ENCODE measurements around the gene LY6G6F. TPM values are rescaled to one million over a fixed set of nuclear protein-coding genes. Genes with fewer than 3 reads are reported as not detected.

LY6G6F gene
- polyA plus RNA-seq, 3 donors = 0.51 TPM; not detected in 2

DNA sequence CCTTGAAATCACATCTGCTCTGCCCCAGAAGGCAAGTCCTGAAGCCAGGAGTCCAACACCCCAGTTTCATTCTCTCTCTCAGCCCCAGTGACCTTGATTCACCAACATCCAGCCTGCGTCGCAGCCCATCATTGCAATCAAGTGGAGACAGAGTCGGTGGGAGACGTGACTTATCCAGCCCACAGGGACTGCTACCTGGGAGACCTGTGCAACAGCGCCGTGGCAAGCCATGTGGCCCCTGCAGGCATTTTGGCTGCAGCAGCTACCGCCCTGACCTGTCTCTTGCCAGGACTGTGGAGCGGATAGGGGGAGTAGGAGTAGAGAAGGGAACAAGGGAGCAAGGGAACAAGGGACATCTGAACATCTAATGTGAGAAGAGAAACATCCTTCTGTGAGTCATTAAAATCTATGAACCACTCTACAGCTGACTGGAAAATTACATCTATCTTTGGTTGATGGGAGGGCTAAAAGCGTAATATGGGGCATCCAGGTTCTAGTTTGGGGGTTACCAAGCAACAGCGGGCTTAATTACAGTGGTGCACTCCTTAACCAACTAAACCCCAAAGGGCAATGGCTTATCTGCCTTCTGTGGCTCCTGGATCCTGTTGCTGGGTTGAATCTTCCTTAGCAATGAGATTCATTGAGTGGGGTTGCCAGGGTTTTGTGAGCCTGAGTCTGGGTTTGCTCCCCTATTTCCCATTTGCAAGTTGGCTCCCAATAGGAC, 11.0 kb downstream of the LY6G6F start:
- Histone ChIP-seq H2AFZ (ENCODE audit: insufficient read depth, low read depth, low read length, poor library complexity, severe bottlenecking) (no peak overlapping the region), H3K9me3 (replicated peaks in 1 of 2; ENCODE audit: control insufficient read depth in 1 of 2, insufficient read depth in 1 of 2, low read length in 2 of 2) (no peaks in the 10 kb centered on the region), H3K9ac (ENCODE audit: insufficient read depth, low read length, poor library complexity, severe bottlenecking) (no peak overlapping the region), H3K4me3 (replicated peaks in 1 of 3; ENCODE audit: low read depth in 2 of 3, low read length in 3 of 3) (no peak overlapping the region), H3K4me2 (replicated peaks; ENCODE audit: extremely low read depth, low read length, poor library complexity, severe bottlenecking) (no peak overlapping the region), H3K27ac (ENCODE audit: low read depth in 1 of 2, low read length in 2 of 2) (no peak overlapping the region), H4K20me1 (ENCODE audit: insufficient read depth, low read length) (no peaks in the 10 kb centered on the region), H3K79me2 (ENCODE audit: insufficient read depth, low read length) (no peaks in the 10 kb centered on the region), H3K4me1 (ENCODE audit: control insufficient read depth in 1 of 2, insufficient read depth in 2 of 2, low read length in 2 of 2) (no peaks in the 10 kb centered on the region), H3K27me3 (ENCODE audit: control insufficient read depth in 2 of 2, insufficient read depth in 2 of 2, low read length in 2 of 2) (no peaks in the 10 kb centered on the region), H3K36me3 (replicated peaks in 1 of 2; ENCODE audit: control insufficient read depth in 1 of 2, insufficient read depth in 2 of 2, low read length in 2 of 2) (no peaks in the 10 kb centered on the region)
- peaks cover under 1% of the 10 kb centered on the region for H3K4me1 Mint-ChIP-seq
- H3K27ac Mint-ChIP-seq = peak overlapping the region in 1 of 7 donors; percentile 65
- DNase-seq = no peak
- 94% methylated on average over 6 of the region's 10 CpGs for WGBS (ENCODE audit: insufficient coverage)
- no peak overlapping the region for H3K4me3 Mint-ChIP-seq
- H3K27me3 Mint-ChIP-seq (ENCODE audit: low read depth in 3 of 3) = peaks cover 5 to 7% (median 5%) of the 10 kb centered on the region in 3 donors
- TF ChIP-seq, protein P1, sequence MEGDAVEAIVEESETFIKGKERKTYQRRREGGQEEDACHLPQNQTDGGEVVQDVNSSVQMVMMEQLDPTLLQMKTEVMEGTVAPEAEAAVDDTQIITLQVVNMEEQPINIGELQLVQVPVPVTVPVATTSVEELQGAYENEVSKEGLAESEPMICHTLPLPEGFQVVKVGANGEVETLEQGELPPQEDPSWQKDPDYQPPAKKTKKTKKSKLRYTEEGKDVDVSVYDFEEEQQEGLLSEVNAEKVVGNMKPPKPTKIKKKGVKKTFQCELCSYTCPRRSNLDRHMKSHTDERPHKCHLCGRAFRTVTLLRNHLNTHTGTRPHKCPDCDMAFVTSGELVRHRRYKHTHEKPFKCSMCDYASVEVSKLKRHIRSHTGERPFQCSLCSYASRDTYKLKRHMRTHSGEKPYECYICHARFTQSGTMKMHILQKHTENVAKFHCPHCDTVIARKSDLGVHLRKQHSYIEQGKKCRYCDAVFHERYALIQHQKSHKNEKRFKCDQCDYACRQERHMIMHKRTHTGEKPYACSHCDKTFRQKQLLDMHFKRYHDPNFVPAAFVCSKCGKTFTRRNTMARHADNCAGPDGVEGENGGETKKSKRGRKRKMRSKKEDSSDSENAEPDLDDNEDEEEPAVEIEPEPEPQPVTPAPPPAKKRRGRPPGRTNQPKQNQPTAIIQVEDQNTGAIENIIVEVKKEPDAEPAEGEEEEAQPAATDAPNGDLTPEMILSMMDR (IDR thresholded peaks at IDR 0.05) = no peak
- peaks cover 0 to 1% of the 10 kb centered on the region in 2 donors for H3K36me3 Mint-ChIP-seq
- peaks cover 0 to 1% (median 0%) of the 10 kb centered on the region in 7 donors for H3K9me3 Mint-ChIP-seq
- intact Hi-C loops (cut with micrococcal nuclease) = no loop called here

DNA sequence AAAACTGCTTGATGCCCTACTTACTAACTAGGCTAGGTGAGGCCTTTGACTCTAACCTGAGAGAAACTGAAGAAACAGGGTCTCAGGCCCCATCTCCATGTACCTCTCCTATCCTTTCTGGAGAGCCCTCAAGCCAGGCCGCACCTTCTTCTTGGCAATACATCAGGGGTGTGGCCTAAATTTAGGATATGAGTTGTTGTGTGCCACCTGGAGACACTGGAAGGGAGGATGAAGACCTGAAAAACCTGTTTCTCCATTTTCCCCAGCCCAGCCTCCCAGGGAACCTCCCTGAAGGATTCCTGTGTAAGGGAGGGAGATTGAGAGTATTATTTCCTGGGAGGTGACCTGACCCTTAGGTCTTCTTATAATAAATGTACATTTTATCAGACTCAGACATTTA, 11.6 kb downstream of the LY6G6F start:
- peaks cover 2% of the 10 kb centered on the region for H3K4me1 Mint-ChIP-seq
- H3K4me3 ChIP-seq (replicated peaks in 1 of 3; ENCODE audit: low read depth in 2 of 3, low read length in 3 of 3) = no peak overlapping the region
- H3K27me3 ChIP-seq (ENCODE audit: control insufficient read depth in 2 of 2, insufficient read depth in 2 of 2, low read length in 2 of 2) = no peaks in the 10 kb centered on the region
- no peak overlapping the region for H3K4me2 ChIP-seq (replicated peaks; ENCODE audit: extremely low read depth, low read length, poor library complexity, severe bottlenecking)
- TF ChIP-seq, protein P1 (IDR thresholded peaks at IDR 0.05) = no peak
- H3K36me3 ChIP-seq (replicated peaks in 1 of 2; ENCODE audit: control insufficient read depth in 1 of 2, insufficient read depth in 2 of 2, low read length in 2 of 2) = no peaks in the 10 kb centered on the region
- no CpG with 5 or more reads among the region's 1 CpG for WGBS (ENCODE audit: insufficient coverage)
- H2AFZ ChIP-seq (ENCODE audit: insufficient read depth, low read depth, low read length, poor library complexity, severe bottlenecking) = no peak overlapping the region
- DNase-seq = no peak
- intact Hi-C loops (cut with micrococcal nuclease) = no loop called here
- peaks cover 0 to 1% of the 10 kb centered on the region in 2 donors for H3K36me3 Mint-ChIP-seq
- no peaks in the 10 kb centered on the region for H3K4me1 ChIP-seq (ENCODE audit: control insufficient read depth in 1 of 2, insufficient read depth in 2 of 2, low read length in 2 of 2)
- peaks cover 5 to 10% (median 6%) of the 10 kb centered on the region in 3 donors for H3K27me3 Mint-ChIP-seq (ENCODE audit: low read depth in 3 of 3)
- H3K79me2 ChIP-seq (ENCODE audit: insufficient read depth, low read length) = no peaks in the 10 kb centered on the region
- H4K20me1 ChIP-seq (ENCODE audit: insufficient read depth, low read length) = no peaks in the 10 kb centered on the region
- no peaks in the 10 kb centered on the region for H3K9me3 ChIP-seq (replicated peaks in 1 of 2; ENCODE audit: control insufficient read depth in 1 of 2, insufficient read depth in 1 of 2, low read length in 2 of 2)
- no peak overlapping the region for H3K27ac ChIP-seq (ENCODE audit: low read depth in 1 of 2, low read length in 2 of 2)
- no peak overlapping the region for H3K9ac ChIP-seq (ENCODE audit: insufficient read depth, low read length, poor library complexity, severe bottlenecking)
- H3K9me3 Mint-ChIP-seq = no peaks in the 10 kb centered on the region
- no peak overlapping the region for H3K27ac Mint-ChIP-seq
- H3K4me3 Mint-ChIP-seq = no peak overlapping the region
